SK-N-SH (cell line): ENCODE data around the gene GSTO1. TPM values are rescaled to one million over a fixed set of nuclear protein-coding genes. Genes with fewer than 3 reads are reported as not detected.

ENCODE experiments used
- CHD2 ChIP-seq: fragments of 150-350 bp; IDR thresholded peaks from 2 replicates; pipeline ENCODE4 v1.6.1; 2018; ENCODE audit warnings: low read length; ENCODE audit not compliant: partially characterized antibody
- ELF1 ChIP-seq: IDR thresholded peaks from 2 replicates; pipeline ENCODE4 v1.4.0; 2012
- EP300 ChIP-seq, 2 experiments: IDR thresholded peaks; 2 replicates each; pipeline versions ENCODE4 v1.4.0 to v1.6.1; 2012; ENCODE audit warnings: borderline replicate concordance in 1 of 2, low read depth in 1 of 2, low read length in 1 of 2
- EZH2phosphoT487 ChIP-seq: fragments of 200-600 bp; sonication (generic); IDR thresholded peaks from 2 replicates; pipeline ENCODE4 v1.6.1; 2017; ENCODE audit warnings: low read depth, mixed run types, mild to moderate bottlenecking, antibody characterized with exemption, moderate library complexity, borderline replicate concordance
- FOSL2 ChIP-seq: IDR thresholded peaks from 2 replicates; pipeline ENCODE4 v1.4.0; 2012; ENCODE audit warnings: low read depth, mild to moderate bottlenecking, moderate library complexity, borderline replicate concordance
- FOXJ3 ChIP-seq: sonication (generic); formaldehyde crosslinking; IDR thresholded peaks from 2 replicates; pipeline ENCODE4 v1.5.1; 2020; ENCODE audit warnings: mild to moderate bottlenecking, missing genetic modification reagents
- GATA2 ChIP-seq: sonication (generic); formaldehyde crosslinking; IDR thresholded peaks from 2 replicates; pipeline ENCODE4 v1.5.0; 2020; ENCODE audit warnings: mild to moderate bottlenecking, missing genetic modification reagents
- MEF2A ChIP-seq: IDR thresholded peaks from 2 replicates; pipeline ENCODE4 v1.4.0; 2012; ENCODE audit warnings: low read depth, borderline replicate concordance
- MXI1 ChIP-seq: IDR thresholded peaks from 2 replicates; pipeline ENCODE4 v1.6.1; 2012; ENCODE audit warnings: mild to moderate bottlenecking, low read depth, low read length, improper control_type of control experiment
- NRF1 ChIP-seq: IDR thresholded peaks from 2 replicates; pipeline ENCODE4 v1.6.1; 2012; ENCODE audit warnings: low read depth, mild to moderate bottlenecking, low read length
- POLR2AphosphoS5 ChIP-seq: IDR thresholded peaks from 2 replicates; pipeline ENCODE4 v1.6.1; 2012; ENCODE audit warnings: low read depth, low read length
- RCOR1 ChIP-seq: fragments of 150-350 bp; IDR thresholded peaks from 2 replicates; pipeline ENCODE4 v1.6.1; 2017; ENCODE audit warnings: antibody characterized with exemption, low read length
- SIN3A ChIP-seq: IDR thresholded peaks from 2 replicates; pipeline ENCODE4 v1.6.1; 2012; ENCODE audit warnings: low read depth, mild to moderate bottlenecking, low read length, moderate library complexity, borderline replicate concordance
- TAF1 ChIP-seq: IDR thresholded peaks from 2 replicates; pipeline ENCODE4 v1.6.1; 2012; ENCODE audit warnings: low read depth, mild to moderate bottlenecking, low read length, moderate library complexity, borderline replicate concordance
- TCF12 ChIP-seq: IDR thresholded peaks from 2 replicates; pipeline ENCODE4 v1.4.0; 2012
- TEAD4 ChIP-seq: IDR thresholded peaks from 2 replicates; pipeline ENCODE4 v1.4.0; 2012; ENCODE audit warnings: mild to moderate bottlenecking, borderline replicate concordance; ENCODE audit not compliant: insufficient read depth
- YY1 ChIP-seq: IDR thresholded peaks from 2 replicates; pipeline ENCODE4 v1.4.0; 2012; ENCODE audit warnings: low read depth, mild to moderate bottlenecking
- polyA plus RNA-seq, 3 experiments: library from polyadenylated mRNA; depleted of rRNA; stranded (reverse); fragments of >200 nt; gene quantifications; 2 replicates each; pipeline ENCODE4 v1.2.3, GENCODE V29; 2012
- TF ChIP-seq, protein P1 (sequence below): IDR thresholded peaks from 2 replicates; pipeline ENCODE4 v1.4.0; 2012; ENCODE audit warnings: low read depth, borderline replicate concordance
- TF ChIP-seq, protein P2 (sequence below): IDR thresholded peaks from 2 replicates; pipeline ENCODE4 v1.6.1; 2012; ENCODE audit warnings: mild to moderate bottlenecking, low read depth, low read length, moderate library complexity

The GSTO1 gene
- polyA plus RNA-seq, 1 of the 3 experiments (the other 2 are of a cell fraction) = 126 TPM

- TF ChIP-seq MEF2A (peak; percentile 17; the same call in 1 of the 2 replicates), ELF1 (peak; percentile 91), NRF1 (no peak), GATA2 (CRISPR knock-in tag) (no peak), MXI1 (peak; percentile 67), FOXJ3 (CRISPR knock-in tag) (no peak), TEAD4 (no peak), POLR2AphosphoS5 (peak; percentile 94), TAF1 (peak; percentile 82), EP300 (IDR thresholded peaks at IDR 0.05; ENCODE audit: borderline replicate concordance in 1 of 2, low read depth in 1 of 2, low read length in 1 of 2) (no peak; a peak in 1 of 4 replicates), SIN3A (0 out of 2 replicates have a peak, but pooled peaks have one; percentile 38), TCF12 (no peak; the same call in 1 of the 2 replicates), RCOR1 (no peak), CHD2 (peak; percentile 98), YY1 (peak; percentile 46), FOSL2 (no peak), EZH2phosphoT487 (no peak)
- TF ChIP-seq, protein P1, sequence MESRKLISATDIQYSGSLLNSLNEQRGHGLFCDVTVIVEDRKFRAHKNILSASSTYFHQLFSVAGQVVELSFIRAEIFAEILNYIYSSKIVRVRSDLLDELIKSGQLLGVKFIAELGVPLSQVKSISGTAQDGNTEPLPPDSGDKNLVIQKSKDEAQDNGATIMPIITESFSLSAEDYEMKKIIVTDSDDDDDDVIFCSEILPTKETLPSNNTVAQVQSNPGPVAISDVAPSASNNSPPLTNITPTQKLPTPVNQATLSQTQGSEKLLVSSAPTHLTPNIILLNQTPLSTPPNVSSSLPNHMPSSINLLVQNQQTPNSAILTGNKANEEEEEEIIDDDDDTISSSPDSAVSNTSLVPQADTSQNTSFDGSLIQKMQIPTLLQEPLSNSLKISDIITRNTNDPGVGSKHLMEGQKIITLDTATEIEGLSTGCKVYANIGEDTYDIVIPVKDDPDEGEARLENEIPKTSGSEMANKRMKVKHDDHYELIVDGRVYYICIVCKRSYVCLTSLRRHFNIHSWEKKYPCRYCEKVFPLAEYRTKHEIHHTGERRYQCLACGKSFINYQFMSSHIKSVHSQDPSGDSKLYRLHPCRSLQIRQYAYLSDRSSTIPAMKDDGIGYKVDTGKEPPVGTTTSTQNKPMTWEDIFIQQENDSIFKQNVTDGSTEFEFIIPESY = peak; percentile 95
- TF ChIP-seq, protein P2, sequence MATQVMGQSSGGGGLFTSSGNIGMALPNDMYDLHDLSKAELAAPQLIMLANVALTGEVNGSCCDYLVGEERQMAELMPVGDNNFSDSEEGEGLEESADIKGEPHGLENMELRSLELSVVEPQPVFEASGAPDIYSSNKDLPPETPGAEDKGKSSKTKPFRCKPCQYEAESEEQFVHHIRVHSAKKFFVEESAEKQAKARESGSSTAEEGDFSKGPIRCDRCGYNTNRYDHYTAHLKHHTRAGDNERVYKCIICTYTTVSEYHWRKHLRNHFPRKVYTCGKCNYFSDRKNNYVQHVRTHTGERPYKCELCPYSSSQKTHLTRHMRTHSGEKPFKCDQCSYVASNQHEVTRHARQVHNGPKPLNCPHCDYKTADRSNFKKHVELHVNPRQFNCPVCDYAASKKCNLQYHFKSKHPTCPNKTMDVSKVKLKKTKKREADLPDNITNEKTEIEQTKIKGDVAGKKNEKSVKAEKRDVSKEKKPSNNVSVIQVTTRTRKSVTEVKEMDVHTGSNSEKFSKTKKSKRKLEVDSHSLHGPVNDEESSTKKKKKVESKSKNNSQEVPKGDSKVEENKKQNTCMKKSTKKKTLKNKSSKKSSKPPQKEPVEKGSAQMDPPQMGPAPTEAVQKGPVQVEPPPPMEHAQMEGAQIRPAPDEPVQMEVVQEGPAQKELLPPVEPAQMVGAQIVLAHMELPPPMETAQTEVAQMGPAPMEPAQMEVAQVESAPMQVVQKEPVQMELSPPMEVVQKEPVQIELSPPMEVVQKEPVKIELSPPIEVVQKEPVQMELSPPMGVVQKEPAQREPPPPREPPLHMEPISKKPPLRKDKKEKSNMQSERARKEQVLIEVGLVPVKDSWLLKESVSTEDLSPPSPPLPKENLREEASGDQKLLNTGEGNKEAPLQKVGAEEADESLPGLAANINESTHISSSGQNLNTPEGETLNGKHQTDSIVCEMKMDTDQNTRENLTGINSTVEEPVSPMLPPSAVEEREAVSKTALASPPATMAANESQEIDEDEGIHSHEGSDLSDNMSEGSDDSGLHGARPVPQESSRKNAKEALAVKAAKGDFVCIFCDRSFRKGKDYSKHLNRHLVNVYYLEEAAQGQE = peak; percentile 40; the same call in 1 of the 2 replicates
Observed at GRCh38 chr10:104268713-104269645, 14.3 kb downstream of the GSTO1 start, which contains the start of gene GSTO2 (continued).
